ENCODE data around the gene ACOXL. TPM values are rescaled to one million over a fixed set of nuclear protein-coding genes. Genes with fewer than 3 reads are reported as not detected.

Gene ACOXL
- total RNA-seq, 6 experiments from 2014 or later: not detected

DNA sequence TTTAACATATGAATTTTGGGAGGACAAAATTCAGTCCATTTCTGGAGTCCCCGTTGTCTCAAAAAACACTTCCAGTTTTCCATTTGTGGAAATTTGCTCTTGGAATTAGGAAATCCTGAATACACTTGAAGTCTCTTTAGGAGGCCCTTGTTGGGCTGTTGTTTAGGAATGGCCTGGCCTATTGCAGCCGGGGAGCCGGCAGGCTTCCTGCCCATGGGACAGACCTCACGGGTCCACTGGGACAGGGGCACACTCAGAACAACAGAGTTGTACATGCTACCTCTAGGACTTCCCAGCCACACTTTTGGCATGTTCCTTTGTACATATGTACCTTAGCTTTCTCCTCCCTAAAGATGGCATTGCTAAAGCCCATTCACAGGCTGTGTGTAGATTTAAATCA is 57.3 kb downstream of the ACOXL start:
- Histone ChIP-seq H3K27me3 (no peaks in the 10 kb centered on the region), H3K27ac (no peak overlapping the region), H3K36me3 (no peaks in the 10 kb centered on the region), H3K4me1 (no peaks in the 10 kb centered on the region), H3K9me3 (no peaks in the 10 kb centered on the region), H3K4me3 (no peak overlapping the region)
- TF ChIP-seq, protein P1, sequence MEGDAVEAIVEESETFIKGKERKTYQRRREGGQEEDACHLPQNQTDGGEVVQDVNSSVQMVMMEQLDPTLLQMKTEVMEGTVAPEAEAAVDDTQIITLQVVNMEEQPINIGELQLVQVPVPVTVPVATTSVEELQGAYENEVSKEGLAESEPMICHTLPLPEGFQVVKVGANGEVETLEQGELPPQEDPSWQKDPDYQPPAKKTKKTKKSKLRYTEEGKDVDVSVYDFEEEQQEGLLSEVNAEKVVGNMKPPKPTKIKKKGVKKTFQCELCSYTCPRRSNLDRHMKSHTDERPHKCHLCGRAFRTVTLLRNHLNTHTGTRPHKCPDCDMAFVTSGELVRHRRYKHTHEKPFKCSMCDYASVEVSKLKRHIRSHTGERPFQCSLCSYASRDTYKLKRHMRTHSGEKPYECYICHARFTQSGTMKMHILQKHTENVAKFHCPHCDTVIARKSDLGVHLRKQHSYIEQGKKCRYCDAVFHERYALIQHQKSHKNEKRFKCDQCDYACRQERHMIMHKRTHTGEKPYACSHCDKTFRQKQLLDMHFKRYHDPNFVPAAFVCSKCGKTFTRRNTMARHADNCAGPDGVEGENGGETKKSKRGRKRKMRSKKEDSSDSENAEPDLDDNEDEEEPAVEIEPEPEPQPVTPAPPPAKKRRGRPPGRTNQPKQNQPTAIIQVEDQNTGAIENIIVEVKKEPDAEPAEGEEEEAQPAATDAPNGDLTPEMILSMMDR (IDR thresholded peaks at IDR 0.05): no peak
- TF ChIP-seq POLR2A (IDR thresholded peaks at IDR 0.05): no peak
- DNase-seq (no peak), ATAC-seq (no peak)
- intact Hi-C loops (cut with DNase I): no loop called here
- no CpG with 5 or more reads among the region's 4 CpGs for WGBS (ENCODE audit: insufficient coverage, low coverage, low lambda C conversion rate, missing lambda C conversion rate)

GRCh38 chr2:110790907-110791306 is 58.5 kb downstream of the ACOXL start:
- DNase-seq: no peak
- Histone ChIP-seq H3K36me3 (no peaks in the 10 kb centered on the region), H3K9me3 (no peaks in the 10 kb centered on the region), H3K27ac (no peak overlapping the region), H3K4me1 (no peaks in the 10 kb centered on the region), H3K4me3 (no peak overlapping the region), H3K27me3 (no peaks in the 10 kb centered on the region)
- intact Hi-C loops (cut with DNase I): no loop called here
- ATAC-seq: no peak
- no peak for TF ChIP-seq POLR2A (IDR thresholded peaks at IDR 0.05)

GRCh38 chr2:110791435-110791834 is 59.1 kb downstream of the ACOXL start:
- H3K4me1 ChIP-seq: no peaks in the 10 kb centered on the region
- H3K27me3 ChIP-seq: no peaks in the 10 kb centered on the region
- DNase-seq: no peak
- intact Hi-C loops (cut with DNase I): no loop called here
- H3K36me3 ChIP-seq: no peaks in the 10 kb centered on the region
- WGBS (ENCODE audit: insufficient coverage, low coverage, low lambda C conversion rate, missing lambda C conversion rate): 63% methylated on average over 3 of the region's 4 CpGs
- H3K9me3 ChIP-seq: no peaks in the 10 kb centered on the region
- TF ChIP-seq, protein P1 (IDR thresholded peaks at IDR 0.05): no peak
- TF ChIP-seq POLR2A (IDR thresholded peaks at IDR 0.05): no peak
- ATAC-seq: no peak
- no peak overlapping the region for H3K4me3 ChIP-seq
- no peak overlapping the region for H3K27ac ChIP-seq

- Histone ChIP-seq H3K27me3 (no peaks in the 10 kb centered on the region), H3K4me3 (no peak overlapping the region), H3K4me1 (no peaks in the 10 kb centered on the region), H3K27ac (no peak overlapping the region), H3K36me3 (no peaks in the 10 kb centered on the region), H3K9me3 (no peaks in the 10 kb centered on the region)
- DNase-seq (no peak), ATAC-seq (no peak)
- 75% methylated on average over 2 of the region's 4 CpGs for WGBS (ENCODE audit: insufficient coverage, low coverage, low lambda C conversion rate, missing lambda C conversion rate)
- TF ChIP-seq, protein P1 (IDR thresholded peaks at IDR 0.05): no peak
- TF ChIP-seq POLR2A (IDR thresholded peaks at IDR 0.05): no peak
- intact Hi-C loops (cut with DNase I): no loop called here
Observed at GRCh38 chr2:110793034-110793433, 60.7 kb downstream of the ACOXL start.

DNA sequence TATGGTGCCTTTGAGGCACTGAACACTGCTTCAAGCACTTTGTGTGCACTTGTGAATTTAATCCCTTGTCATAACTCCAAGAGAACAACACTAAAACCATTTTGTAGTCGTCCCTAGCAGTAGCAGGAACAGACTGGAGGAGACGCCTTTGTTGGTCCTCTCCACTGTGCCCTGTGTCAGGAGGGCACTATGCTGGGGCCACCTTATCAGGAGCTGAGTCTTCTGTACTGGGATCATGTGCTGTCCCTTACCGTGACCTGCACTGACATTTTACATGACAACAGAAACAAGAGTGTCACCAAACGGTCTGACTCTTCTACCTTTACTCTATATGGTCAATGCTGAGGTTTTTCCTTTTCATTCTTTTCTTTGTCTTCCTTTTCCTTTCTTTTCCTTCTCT is 62.0 kb downstream of the ACOXL start:
- TF ChIP-seq POLR2A (IDR thresholded peaks at IDR 0.05): no peak
- TF ChIP-seq, protein P1 (IDR thresholded peaks at IDR 0.05): no peak
- intact Hi-C loops (cut with DNase I): no loop called here
- WGBS (ENCODE audit: insufficient coverage, low coverage, low lambda C conversion rate, missing lambda C conversion rate): 27% methylated on average over 1 of the region's 4 CpGs
- Histone ChIP-seq H3K9me3 (no peaks in the 10 kb centered on the region), H3K36me3 (no peaks in the 10 kb centered on the region), H3K27me3 (no peaks in the 10 kb centered on the region), H3K27ac (no peak overlapping the region), H3K4me1 (no peaks in the 10 kb centered on the region), H3K4me3 (no peak overlapping the region)
- DNase-seq (no peak), ATAC-seq (no peak)

All from right lobe of liver (tissue), 6 donors.